Upper lobe of left lung (tissue), 4 donors: ENCODE measurements around the gene MUC13.

Source experiments
- CTCF ChIP-seq, 6 experiments: fragments of 450-650 bp in 4 of 6; fragments of 200-600 bp in 2 of 6; sonication (generic) in 2 of 6; IDR thresholded peaks; one replicate each; pipeline ENCODE4 v1.5.1; 2016 to 2019; ENCODE audit warnings: antibody characterized with exemption in 6 of 6
- POLR2A ChIP-seq, 4 donors: fragments of 450-650 bp; IDR thresholded peaks; one replicate each; pipeline ENCODE4 v1.5.1; 2016 to 2017; ENCODE audit warnings: antibody characterized with exemption in 4 of 4, mild to moderate bottlenecking in 2 of 4
- POLR2AphosphoS5 ChIP-seq, 2 donors: sonication (generic); formaldehyde crosslinking; IDR thresholded peaks; one replicate each; pipeline ENCODE4 v1.5.1; 2017; ENCODE audit warnings: antibody characterized with exemption in 2 of 2

- TF ChIP-seq CTCF (IDR thresholded peaks at IDR 0.05): no peak
- no peak for TF ChIP-seq POLR2A (IDR thresholded peaks at IDR 0.05)
- TF ChIP-seq POLR2AphosphoS5 (IDR thresholded peaks at IDR 0.05): no peak
These were observed 17.8 kb upstream of the MUC13 start for GRCh38 chr3:124952282-124952855.
